ENCODE measurements around the gene DIP2C.

DIP2C gene

DNA sequence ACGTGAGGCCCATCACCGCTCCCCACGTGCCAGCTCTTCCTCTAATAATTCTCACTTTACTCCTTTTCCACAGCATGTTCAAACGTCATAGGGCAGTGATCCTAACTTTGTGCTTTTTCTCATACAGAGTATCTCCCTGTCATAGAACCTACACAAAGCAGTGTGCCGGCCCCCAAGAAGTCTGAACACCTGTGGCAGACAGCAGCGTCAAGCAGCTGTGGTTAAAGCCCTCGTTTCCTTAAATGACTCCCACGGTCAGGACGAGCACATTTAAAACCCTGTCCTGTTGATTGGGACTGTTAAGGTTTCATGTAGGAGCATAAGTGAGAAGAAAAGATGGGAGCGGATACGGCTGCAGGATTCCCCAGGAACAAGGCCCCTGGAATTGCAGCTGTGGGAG is 267.2 kb downstream of the DIP2C start:
- Mint-ChIP-seq H3K27me3 (no peaks in the 10 kb centered on the region), H3K9me3 (no peaks in the 10 kb centered on the region), H3K36me3 (peaks cover 1% of the 10 kb centered on the region), H3K4me1 (peaks cover 12% of the 10 kb centered on the region), H3K27ac (peak overlapping the region; percentile 82), H3K4me3 (no peak overlapping the region)

DNA sequence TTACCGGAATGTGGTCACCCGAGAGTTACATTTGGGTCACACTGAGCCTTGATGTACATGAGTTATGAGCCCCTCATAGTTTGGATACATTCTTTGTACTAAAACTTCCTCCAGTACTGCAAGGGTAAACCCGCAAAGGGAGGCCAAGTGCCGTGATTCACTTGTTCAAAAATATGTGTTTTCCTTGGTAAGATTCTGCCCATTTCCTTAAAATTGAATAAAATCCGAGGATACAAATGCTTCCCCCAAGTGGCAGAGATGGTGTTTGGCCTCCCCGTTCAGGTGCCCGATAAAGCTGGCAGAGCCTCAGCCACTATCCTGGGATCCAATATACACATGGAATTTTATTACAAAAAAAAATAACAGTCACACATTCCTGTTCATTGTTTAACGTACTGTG is 268.3 kb downstream of the DIP2C start:
- Mint-ChIP-seq H3K4me3 (no peak overlapping the region), H3K36me3 (peaks cover 1% of the 10 kb centered on the region), H3K9me3 (no peaks in the 10 kb centered on the region), H3K4me1 (peaks cover 3% of the 10 kb centered on the region), H3K27me3 (no peaks in the 10 kb centered on the region), H3K27ac (no peak overlapping the region)

DNA sequence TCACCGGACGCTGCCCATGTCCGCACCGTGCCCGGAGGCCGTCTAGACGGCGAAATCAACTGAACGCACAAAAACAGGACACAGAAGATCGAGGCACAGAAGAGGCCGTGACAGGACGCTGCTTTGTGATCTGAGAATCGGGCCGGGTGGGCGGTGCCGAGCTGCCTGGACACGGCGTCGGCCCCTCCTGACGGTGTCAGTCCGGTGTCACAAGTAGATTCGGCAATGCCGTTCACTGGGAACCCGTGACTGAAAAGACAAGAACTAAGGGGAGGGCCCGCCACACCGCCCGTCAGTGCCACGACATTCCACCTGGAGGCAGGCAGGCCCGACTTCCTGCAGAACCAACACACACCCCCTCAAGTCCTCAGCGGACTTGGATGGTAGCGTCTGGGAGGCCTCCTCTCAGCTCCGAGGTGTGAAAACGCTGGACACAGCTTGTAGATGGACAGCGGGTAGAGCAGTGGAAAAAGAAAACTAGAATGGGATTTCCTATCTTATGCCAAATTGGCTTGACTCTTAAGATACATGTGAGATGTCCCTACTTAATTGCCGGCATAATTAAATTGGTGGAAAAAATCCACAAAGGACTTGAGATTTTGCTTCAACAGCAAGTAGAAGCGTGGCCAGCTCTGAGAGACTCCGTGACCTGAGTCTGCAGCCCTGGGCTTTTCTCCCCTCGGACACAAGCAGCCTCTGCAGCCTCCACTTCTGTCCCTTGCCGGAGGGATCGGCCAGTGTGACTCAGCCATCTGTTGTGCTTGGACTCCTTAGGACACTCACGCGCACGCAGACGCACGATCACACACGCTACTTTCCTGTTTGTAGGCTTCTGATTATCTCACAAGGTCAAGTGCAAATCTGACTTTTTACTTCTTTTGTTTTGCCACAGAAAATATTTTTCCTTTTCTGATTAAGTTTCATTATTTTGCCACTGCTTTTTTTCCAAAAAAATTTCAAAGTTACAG is 269.0 kb downstream of the DIP2C start:
- peaks cover 1% of the 10 kb centered on the region for H3K36me3 Mint-ChIP-seq
- H3K4me1 Mint-ChIP-seq = no peaks in the 10 kb centered on the region
- H3K27me3 Mint-ChIP-seq = no peaks in the 10 kb centered on the region
- H3K9me3 Mint-ChIP-seq = no peaks in the 10 kb centered on the region
- H3K4me3 Mint-ChIP-seq = no peak overlapping the region
- no peak overlapping the region for H3K27ac Mint-ChIP-seq

DNA sequence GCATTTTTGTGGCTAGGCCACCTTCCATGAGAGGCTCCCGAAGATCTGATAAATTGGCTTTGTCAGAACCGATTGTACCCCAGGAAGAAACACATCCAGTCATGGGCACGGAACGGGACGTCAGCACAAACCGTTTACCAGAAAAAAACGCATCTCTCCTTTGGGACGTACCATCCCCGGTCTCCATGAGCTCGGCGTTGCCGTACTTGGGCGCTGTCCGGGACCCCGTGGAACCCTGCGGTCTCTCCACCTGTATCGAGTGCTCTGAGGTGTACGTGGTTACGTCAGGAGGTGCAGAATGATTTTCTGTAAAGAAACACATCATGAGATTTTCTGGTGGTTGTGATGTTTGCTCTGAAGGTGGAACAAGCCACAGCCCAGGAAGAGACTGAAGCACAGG is 270.6 kb downstream of the DIP2C start:
- no peaks in the 10 kb centered on the region for H3K9me3 Mint-ChIP-seq
- H3K27me3 Mint-ChIP-seq = no peaks in the 10 kb centered on the region
- H3K27ac Mint-ChIP-seq = no peak overlapping the region
- no peaks in the 10 kb centered on the region for H3K4me1 Mint-ChIP-seq
- H3K36me3 Mint-ChIP-seq = peaks cover 1% of the 10 kb centered on the region
- no peak overlapping the region for H3K4me3 Mint-ChIP-seq

DNA sequence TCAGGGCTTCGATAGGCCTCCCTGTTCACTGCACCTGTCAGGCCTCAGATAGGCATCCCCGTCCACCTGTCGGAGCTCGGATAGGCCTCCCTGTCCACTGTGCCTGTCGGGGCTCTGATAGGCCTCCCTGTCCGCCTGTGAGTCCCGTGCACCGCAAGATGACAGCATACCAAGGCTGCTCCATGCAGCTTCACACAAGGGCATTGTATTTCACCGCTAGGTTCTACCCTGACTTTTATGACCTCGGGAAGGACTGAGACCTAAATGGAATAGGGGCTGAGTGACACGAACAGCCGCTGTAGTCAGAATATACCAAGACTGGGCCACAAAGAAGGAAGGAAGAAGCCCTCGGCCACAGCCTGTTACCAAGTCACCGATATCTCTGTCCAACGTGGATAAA is 271.2 kb downstream of the DIP2C start:
- Mint-ChIP-seq H3K27me3 (no peaks in the 10 kb centered on the region), H3K27ac (no peak overlapping the region), H3K4me3 (no peak overlapping the region), H3K4me1 (no peaks in the 10 kb centered on the region), H3K9me3 (no peaks in the 10 kb centered on the region), H3K36me3 (peaks cover 1% of the 10 kb centered on the region)

DNA sequence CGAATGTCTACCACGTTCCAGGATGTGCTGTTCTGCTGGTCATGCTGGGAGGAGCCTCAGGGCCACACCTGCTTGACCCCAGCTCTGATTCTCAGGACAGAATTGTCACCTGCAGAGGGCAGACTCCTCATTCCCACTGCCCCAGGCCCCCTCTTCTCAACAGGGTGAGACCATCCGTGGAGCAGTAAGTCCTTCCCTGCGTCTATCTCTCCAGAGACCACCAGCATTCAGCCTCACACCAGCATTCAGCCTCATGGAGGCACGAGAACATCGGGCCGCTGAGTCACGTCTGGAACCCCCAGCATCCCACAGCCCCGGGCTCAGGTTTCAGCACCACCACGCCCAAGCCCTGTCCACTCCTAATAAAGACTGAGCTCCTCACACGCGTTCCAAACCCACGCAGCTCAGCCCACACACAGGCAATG is 273.4 kb downstream of the DIP2C start:
- no peaks in the 10 kb centered on the region for H3K4me1 Mint-ChIP-seq
- H3K27me3 Mint-ChIP-seq = no peaks in the 10 kb centered on the region
- H3K27ac Mint-ChIP-seq = no peak overlapping the region
- H3K9me3 Mint-ChIP-seq = no peaks in the 10 kb centered on the region
- H3K36me3 Mint-ChIP-seq = peaks cover 1% of the 10 kb centered on the region
- H3K4me3 Mint-ChIP-seq = no peak overlapping the region

DNA sequence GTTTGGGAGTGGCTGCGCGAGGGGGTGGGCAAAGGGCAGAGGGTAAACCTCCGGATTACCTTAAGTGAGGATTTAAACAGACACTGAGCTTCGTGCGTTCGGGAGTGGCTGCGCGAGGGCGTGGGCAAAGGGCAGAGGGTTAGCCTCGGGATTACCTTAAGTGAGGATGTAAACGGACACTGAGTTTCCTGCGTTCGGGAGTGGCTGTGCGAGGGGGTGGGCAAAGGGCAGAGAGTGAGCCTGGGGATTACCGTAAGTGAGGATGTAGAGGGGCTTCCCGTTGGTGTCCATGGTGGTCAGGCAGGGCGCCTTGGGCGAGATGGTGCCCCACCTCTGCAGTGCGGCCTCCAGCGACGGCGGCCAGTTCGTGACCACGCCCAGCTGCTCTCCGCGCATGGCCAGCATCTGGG is 275.8 kb downstream of the DIP2C start:
- Mint-ChIP-seq H3K4me3 (no peak overlapping the region), H3K27ac (no peak overlapping the region), H3K27me3 (no peaks in the 10 kb centered on the region), H3K4me1 (no peaks in the 10 kb centered on the region), H3K36me3 (peaks cover 3% of the 10 kb centered on the region), H3K9me3 (no peaks in the 10 kb centered on the region)

DNA sequence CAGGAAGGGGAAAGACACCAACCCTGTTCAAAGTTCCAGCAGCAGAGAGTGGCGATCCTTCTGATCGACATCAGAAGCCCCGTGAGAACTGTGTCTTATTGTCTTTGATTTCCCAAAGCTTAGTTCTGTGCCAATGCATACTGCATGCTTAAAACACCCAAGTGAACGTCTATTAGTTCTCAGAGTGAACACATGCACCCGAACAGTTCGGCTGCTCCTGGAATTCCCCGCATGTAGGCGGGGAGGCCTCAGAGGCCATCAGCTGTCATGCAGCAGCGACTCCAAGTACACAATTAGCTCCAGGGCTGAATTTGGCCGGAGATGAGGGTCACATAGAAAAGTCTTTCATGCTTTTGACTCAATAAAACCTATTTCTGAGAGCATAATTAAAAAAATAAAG is 277.4 kb downstream of the DIP2C start:
- H3K9me3 Mint-ChIP-seq = no peaks in the 10 kb centered on the region
- no peaks in the 10 kb centered on the region for H3K27me3 Mint-ChIP-seq
- no peak overlapping the region for H3K27ac Mint-ChIP-seq
- peaks cover 8% of the 10 kb centered on the region for H3K36me3 Mint-ChIP-seq
- H3K4me3 Mint-ChIP-seq = no peak overlapping the region
- no peaks in the 10 kb centered on the region for H3K4me1 Mint-ChIP-seq

DNA sequence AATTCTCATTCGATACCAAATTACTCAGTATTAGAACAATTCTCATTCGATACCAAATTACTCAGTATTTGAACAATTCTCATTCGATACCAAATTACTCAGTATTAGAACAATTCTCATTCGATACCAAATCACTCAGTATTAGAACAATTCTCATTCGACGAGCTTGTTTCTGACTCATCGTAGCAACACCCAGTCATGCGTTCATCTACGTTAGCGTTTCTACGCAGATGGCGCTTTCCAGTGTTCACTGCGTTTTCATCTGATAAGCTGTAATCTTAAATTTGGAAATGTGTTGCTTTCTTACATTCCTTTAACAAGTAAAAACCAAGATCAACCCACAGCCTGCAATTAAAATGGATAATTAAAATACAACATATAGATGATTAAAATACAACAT is 277.9 kb downstream of the DIP2C start:
- H3K4me3 Mint-ChIP-seq = no peak overlapping the region
- no peaks in the 10 kb centered on the region for H3K27me3 Mint-ChIP-seq
- peaks cover 11% of the 10 kb centered on the region for H3K36me3 Mint-ChIP-seq
- H3K4me1 Mint-ChIP-seq = no peaks in the 10 kb centered on the region
- no peak overlapping the region for H3K27ac Mint-ChIP-seq
- no peaks in the 10 kb centered on the region for H3K9me3 Mint-ChIP-seq

DNA sequence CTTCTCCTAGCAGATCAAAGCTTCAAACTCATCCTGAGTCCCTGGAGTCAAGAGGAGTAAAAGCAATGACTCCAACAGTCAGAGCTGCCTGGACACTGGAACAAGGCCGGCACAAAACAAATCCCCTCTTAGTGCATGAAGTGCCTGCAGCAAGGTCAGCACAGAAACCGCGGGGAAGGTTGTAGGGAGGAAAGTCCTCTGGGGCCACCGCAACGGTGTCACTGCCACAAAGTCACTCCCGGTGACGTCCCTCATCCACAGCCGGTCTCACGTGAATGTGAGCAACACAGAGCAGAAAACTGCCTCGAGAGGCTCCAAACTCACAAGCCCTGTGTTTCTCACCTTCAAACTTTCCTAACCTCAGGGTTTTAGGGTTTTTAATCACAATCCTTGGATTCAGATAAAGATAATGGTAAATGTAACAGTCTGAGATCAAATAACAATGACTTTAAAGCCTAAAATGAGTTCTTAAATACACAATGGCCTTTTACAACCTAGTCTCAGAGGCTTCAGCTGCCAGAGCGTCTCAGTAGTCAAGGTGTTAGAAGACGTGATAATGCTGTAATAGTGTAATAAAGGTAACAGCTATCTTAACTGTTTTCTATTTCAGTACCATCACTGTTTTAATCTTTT is 279.9 kb downstream of the DIP2C start:
- H3K4me3 Mint-ChIP-seq = no peak overlapping the region
- peaks cover 20% of the 10 kb centered on the region for H3K36me3 Mint-ChIP-seq
- H3K27me3 Mint-ChIP-seq = no peaks in the 10 kb centered on the region
- no peaks in the 10 kb centered on the region for H3K9me3 Mint-ChIP-seq
- no peaks in the 10 kb centered on the region for H3K4me1 Mint-ChIP-seq
- H3K27ac Mint-ChIP-seq = no peak overlapping the region

DNA sequence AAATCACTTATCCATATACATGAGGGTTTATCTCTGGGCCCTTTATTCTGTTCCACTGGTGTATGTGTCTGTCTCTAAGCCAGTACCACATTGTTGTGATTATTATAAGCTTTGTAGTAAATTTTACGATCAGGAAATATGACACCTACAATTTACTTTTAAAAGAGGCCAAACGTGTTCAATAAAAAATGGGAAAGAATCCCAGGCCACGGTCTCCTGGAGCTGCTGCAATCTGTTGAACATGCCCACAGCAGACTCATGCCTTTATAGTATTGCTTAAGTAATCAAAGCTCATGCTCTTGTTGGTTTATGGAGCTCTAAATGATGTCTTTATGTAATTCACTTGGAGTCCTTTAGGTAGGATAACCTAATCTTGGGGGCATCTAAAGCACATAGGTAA is 281.2 kb downstream of the DIP2C start:
- H3K4me1 Mint-ChIP-seq = no peaks in the 10 kb centered on the region
- peaks cover 20% of the 10 kb centered on the region for H3K36me3 Mint-ChIP-seq

DNA sequence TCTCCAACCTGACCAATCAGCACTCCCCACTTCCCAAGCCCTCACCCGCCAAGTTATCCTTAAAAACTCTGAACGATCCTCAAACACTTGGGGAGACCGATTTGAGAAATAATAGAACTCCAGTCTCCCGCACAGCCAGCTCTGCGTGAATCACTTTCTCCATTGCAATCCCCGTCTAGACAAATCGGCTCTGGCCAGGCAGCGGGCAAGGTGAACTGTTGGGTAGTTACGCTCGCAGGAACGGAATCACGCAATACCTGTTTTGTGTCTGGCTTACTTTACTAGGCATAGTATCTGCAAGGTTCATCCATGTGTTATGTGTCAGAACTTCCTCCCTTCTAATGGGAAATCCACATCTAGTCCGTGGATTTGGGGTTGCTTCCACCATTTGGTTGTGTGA is 282.5 kb downstream of the DIP2C start:
- H3K4me3 Mint-ChIP-seq = no peak overlapping the region
- H3K27ac Mint-ChIP-seq = no peak overlapping the region
- peaks cover 20% of the 10 kb centered on the region for H3K36me3 Mint-ChIP-seq
- H3K9me3 Mint-ChIP-seq = no peaks in the 10 kb centered on the region
- no peaks in the 10 kb centered on the region for H3K27me3 Mint-ChIP-seq
- no peaks in the 10 kb centered on the region for H3K4me1 Mint-ChIP-seq

More for the DNA sequence above, 281.2 kb downstream of the DIP2C start:
- Mint-ChIP-seq H3K4me3 (no peak overlapping the region), H3K27ac (no peak overlapping the region), H3K27me3 (no peaks in the 10 kb centered on the region), H3K9me3 (no peaks in the 10 kb centered on the region)

DNA sequence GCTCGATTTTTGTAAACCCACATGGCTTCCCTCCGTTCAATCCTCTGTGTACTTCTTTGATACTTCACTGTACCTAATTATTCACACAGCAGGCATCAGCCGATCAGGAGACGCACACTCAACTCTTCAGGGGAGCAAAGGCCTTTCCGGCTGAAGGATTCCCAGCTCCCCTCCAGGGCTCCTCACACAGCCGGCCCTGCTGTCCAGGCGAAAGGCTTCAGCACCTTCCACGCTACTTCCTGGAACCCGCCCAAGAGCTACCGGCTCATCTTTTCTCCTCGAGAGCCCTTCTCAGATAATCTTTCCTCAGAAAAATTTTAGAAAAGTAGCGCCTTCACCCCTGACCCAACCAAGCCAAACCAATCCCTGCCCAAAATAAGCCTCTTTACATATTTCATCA is 283.8 kb downstream of the DIP2C start:
- H3K9me3 Mint-ChIP-seq = no peaks in the 10 kb centered on the region
- no peaks in the 10 kb centered on the region for H3K27me3 Mint-ChIP-seq
- H3K4me1 Mint-ChIP-seq = no peaks in the 10 kb centered on the region
- peaks cover 18% of the 10 kb centered on the region for H3K36me3 Mint-ChIP-seq
- peak overlapping the region; percentile 23 for H3K27ac Mint-ChIP-seq
- H3K4me3 Mint-ChIP-seq = no peak overlapping the region

DNA sequence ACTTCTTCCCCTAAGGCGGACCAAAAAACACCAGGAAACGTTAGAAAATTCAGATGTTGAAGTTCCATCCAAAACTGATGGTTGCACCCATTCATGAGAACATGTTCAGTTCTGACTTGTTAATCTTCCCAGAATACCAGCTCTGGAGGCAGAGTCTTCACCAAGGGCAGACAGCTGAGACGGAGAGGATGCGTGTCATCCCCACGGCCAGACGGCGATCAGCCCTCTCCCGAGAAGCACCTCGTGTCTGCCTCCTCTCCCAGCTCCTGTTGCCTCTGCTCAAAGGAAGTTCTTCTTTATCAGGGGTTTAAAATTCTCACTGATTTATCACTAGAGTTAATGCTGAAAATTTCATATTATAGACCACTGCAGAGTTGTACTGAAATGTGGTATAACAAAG is 284.5 kb downstream of the DIP2C start:
- Mint-ChIP-seq H3K4me1 (no peaks in the 10 kb centered on the region), H3K27ac (no peak overlapping the region), H3K36me3 (peaks cover 17% of the 10 kb centered on the region), H3K27me3 (no peaks in the 10 kb centered on the region), H3K9me3 (no peaks in the 10 kb centered on the region), H3K4me3 (no peak overlapping the region)

DNA sequence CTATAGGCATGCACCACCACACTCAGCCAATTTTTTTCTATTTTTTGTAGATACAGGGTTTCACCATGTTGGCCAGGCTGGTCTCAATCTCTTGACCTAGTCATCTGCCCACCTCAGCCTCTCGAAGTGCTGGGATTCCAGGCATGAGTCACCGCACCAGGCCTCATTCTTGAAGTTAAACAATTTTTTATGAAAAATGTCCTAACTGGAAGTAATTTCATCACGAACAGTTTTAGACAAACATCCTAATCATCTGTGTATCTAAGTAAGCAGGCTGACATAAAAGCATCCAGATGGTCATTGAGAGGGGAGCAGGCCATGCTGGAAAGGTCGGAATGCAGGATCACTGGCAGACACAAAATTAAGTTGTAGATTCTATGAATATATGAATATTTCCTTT is 285.1 kb downstream of the DIP2C start:
- Mint-ChIP-seq H3K36me3 (peaks cover 17% of the 10 kb centered on the region), H3K27me3 (no peaks in the 10 kb centered on the region), H3K27ac (no peak overlapping the region), H3K4me3 (no peak overlapping the region), H3K4me1 (no peaks in the 10 kb centered on the region), H3K9me3 (no peaks in the 10 kb centered on the region)

DNA sequence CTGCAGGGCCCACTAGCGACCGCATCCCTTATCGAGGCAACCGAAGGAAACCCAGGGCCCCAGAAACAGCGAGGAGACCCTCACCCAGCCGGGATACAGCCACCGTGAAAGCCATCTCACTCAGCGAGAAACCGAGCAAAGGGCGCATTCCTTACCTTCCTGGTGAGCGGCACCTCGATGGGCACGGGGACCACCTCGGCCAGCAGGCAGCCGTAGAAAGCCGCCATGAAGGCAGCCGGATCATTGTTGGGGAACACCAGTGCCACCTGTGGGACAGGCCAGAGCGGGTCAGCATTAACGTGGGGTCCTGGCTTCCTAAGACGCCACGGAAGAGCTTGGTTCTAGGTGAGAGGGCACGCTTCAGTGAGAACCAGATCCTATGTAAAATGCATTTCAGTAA is 290.5 kb downstream of the DIP2C start:
- Mint-ChIP-seq H3K27me3 (no peaks in the 10 kb centered on the region), H3K4me3 (no peak overlapping the region), H3K27ac (no peak overlapping the region), H3K9me3 (no peaks in the 10 kb centered on the region), H3K4me1 (no peaks in the 10 kb centered on the region), H3K36me3 (no peaks in the 10 kb centered on the region)

Data from activated naive CD4-positive, alpha-beta T cell treated with anti-CD3 and anti-CD28 coated beads, Interleukin-2, amount 50 U/mL, for 24 hours (primary cell).